ENCODE data around the gene XRCC5.

DNA sequence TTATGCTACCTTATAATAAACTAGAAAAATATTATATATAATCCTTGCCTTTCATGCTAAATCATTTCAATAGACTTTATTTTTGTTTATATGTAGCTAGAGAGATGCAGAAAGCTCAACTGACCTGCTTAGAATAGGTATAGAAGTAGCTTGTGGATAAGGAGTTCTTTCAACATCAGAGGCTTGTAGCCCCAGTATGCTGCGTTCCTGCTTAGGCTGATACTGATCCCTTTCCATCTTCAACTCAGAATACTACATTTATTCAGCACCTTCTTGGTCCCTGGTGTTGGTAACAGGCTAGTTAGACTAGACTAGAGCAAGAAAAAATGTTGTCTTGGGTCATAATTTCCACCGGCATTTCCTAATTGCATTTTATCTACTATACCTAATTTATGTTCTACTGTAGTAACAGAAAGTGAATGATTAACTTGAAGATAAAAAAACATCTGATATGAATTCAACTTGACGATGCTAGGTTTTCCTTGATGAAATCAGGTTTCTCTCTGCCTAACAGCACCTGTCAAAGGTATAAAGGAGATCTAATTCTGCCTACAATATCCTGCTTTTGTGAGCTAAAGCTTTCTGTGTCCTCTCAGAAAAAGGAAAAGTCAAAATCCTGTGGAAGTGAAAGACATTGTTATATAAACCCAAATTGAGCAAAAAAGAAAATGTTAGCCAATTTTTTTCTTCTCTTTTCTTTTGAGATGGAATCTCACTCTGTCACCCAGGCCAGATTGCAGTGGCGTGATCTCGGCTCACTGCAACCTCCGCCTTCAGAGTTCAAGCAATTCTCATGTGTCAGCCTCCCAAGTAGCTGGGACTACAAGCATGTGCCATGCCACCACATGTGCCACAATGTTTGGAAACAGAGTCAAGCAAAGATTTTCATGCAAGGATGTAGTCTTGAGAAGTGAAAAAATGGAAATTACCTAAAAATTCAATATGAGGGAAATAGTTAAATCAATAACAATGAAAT, 33.4 kb upstream of the XRCC5 start:
- TF ChIP-seq TAF1 (IDR thresholded peaks at IDR 0.05; ENCODE audit: borderline replicate concordance, low read depth, low read length) (no peak), POLR2AphosphoS5 (IDR thresholded peaks at IDR 0.05; ENCODE audit: low read depth, low read length) (no peak)

All from GM12892 (cell line).